Muscle of leg (tissue), 11 donors: ENCODE results near the gene NTMT1. TPM values are rescaled to one million over a fixed set of nuclear protein-coding genes. Genes with fewer than 3 reads are reported as not detected.

Source experiments
- DNase-seq: peaks from one replicate; pipeline ENCODE4 v3.0.0; 2013
- H3K27ac ChIP-seq: one replicate; pipeline ENCODE4 v1.5.1; 2013; ENCODE audit warnings: mild to moderate bottlenecking, low read length, control low read depth
- H3K27me3 ChIP-seq: one replicate; pipeline ENCODE4 v1.6.1; 2013; ENCODE audit warnings: low read length; ENCODE audit not compliant: control insufficient read depth, insufficient read depth
- H3K36me3 ChIP-seq: one replicate; pipeline ENCODE4 v1.6.1; 2013; ENCODE audit warnings: low read length; ENCODE audit not compliant: control insufficient read depth, insufficient read depth
- H3K4me1 ChIP-seq: one replicate; pipeline ENCODE4 v1.6.1; 2013; ENCODE audit warnings: low read length; ENCODE audit not compliant: control insufficient read depth, insufficient read depth
- H3K4me3 ChIP-seq: one replicate; pipeline ENCODE4 v1.5.1; 2013; ENCODE audit warnings: low read length, control low read depth
- H3K9me3 ChIP-seq: replicated peaks from 2 replicates; pipeline ENCODE4 v1.6.1; 2013; ENCODE audit warnings: low read depth, low read length; ENCODE audit not compliant: control insufficient read depth
- WGBS: methylation state at CpG from one replicate; pipeline ENCODE4 v1.1.5; 2013; ENCODE audit warnings: missing lambda C conversion rate; ENCODE audit not compliant: insufficient coverage; 5-methylcytosine and 5-hydroxymethylcytosine counted together
- polyA plus RNA-seq, 8 donors: library from polyadenylated mRNA; unstranded; fragments of 120-200 nt; gene quantifications; one replicate each; pipeline versions ENCODE4 v1.2.1 to v1.2.3, GENCODE V29; 2013; ENCODE audit warnings: inconsistent platforms in 1 of 8, low replicate concordance in 1 of 8; ENCODE audit not compliant: insufficient read length in 8 of 8, insufficient read depth in 1 of 8
- total RNA-seq: library from RNA; stranded (reverse); fragments of 120-200 nt; gene quantifications from one replicate; pipeline ENCODE4 v1.2.4, GENCODE V29; 2013

The NTMT1 gene
- total and polyA plus RNA-seq, 9 donors = 26.9 to 41.9 (median 38.9) TPM

DNA sequence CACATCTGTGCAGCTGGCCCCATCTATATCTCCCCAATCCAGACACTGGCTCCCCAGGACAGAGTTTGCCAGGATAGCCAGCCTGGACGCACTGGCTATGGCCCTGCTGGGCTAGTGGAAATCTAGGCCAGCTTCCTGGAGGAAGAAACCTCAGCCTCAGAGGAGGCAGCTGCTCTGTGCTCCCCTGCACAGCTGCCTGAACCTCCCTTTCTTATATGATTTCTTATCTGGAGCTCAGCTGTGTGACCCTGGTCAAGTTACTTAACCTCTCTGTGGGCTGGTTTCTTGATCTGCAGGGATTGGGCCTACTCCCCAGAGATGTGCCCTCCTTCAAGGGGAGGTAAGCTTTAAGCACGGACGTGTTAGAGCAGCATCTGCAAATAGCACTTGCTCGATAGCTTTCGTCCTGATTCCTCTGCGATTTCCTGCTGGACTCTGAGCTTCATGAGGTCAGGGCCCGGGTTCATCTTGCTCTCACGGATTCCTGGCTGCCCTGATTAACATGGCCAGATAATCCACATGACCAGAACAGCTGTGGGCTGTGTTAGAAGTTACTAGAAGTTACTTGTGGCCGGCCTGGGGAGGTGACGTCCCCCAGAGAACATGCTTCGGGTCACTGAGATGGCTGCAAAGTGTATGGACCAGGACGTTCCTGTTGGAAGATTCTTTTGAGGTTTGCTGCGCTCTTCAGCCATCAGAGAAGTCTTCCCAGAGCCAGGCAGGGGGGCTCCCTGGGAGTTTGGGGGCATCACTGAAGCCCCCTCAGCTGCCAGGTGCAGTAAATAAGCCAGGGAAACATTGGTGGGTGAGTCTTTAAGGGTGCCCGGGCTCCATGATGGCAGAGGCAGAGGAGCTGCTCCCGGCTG is 19.6 kb upstream of the NTMT1 start:
- Histone ChIP-seq H3K27me3 (no peaks in the 10 kb centered on the region), H3K9me3 (no peaks in the 10 kb centered on the region), H3K36me3 (no peaks in the 10 kb centered on the region), H3K27ac (peak overlapping the region; percentile 92), H3K4me1 (peaks cover 56% of the 10 kb centered on the region), H3K4me3 (no peak overlapping the region)
- WGBS = 48% methylated on average over 14 of the region's 15 CpGs
- peak; percentile 86 for DNase-seq

DNA sequence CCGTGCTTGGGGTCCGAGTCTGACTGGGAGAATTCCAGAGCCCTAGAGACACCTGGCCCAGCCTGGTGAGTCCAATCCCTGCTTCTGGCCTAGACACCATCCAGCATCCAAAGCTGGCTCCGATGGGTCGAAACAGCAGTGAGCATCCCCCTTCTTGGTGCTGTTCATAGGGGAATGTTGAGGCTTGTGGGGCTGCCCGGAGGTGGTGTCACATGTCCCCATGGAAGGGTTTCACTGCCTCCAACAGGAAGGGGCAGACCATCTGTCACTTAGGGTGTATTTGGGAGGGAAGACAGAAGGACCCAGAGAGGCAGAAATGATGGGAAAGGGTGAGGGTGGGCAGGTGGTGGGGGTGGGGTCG is 19.0 kb upstream of the NTMT1 start:
- 50% methylated on average over 4 of the region's 6 CpGs for WGBS
- no peaks in the 10 kb centered on the region for H3K9me3 ChIP-seq
- no peaks in the 10 kb centered on the region for H3K36me3 ChIP-seq
- no peak for DNase-seq
- H3K4me3 ChIP-seq = no peak overlapping the region
- peak overlapping the region; percentile 92 for H3K27ac ChIP-seq
- H3K4me1 ChIP-seq = peaks cover 57% of the 10 kb centered on the region
- no peaks in the 10 kb centered on the region for H3K27me3 ChIP-seq

DNA sequence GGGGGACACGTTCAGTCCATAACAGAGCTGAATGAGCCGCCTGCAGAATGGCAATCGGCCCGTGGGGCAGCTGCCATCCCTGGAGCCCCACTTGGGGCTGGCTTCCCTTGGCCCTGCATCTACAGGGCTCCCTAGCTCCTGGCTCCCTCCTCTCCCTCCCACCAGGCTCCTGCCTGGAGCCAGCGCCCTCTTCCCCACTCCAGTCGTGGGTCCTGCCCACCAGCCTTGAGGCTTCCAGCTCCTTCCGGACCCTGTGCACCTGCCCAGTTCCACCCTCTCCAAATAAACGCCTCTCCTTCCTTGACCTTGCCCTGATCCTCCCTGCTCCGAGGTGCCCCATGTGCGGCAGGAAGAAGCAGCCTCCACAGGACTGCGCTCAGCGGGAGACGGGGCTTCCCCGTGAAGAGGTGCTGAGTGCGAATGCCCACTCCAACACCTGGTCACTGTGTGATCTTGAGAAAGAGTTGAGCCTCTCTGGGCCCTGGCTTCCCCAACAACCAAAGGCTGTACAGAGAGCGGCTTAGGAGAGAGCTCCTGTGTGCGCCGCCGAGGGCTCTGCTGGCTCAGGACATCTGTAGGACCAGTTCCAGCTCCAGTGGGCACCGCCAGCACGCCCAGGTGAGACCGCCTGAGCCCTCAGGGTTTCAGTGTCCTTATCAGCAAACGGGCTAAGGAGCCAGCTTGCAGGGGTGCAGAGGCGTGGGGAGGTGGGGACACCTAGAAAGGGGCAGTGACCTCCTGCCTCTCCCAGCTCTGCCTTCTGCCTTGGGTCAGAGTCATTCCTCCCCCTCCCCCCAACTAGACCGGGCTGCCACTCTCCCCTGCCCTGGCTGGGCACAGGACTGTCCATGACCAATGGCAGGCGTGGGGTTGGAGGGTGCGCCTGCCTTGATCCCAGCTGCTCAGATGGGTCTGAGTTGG is 17.1 kb upstream of the NTMT1 start:
- H3K4me3 ChIP-seq = no peak overlapping the region
- H3K27ac ChIP-seq = peak overlapping the region; percentile 51
- H3K27me3 ChIP-seq = no peaks in the 10 kb centered on the region
- no peaks in the 10 kb centered on the region for H3K36me3 ChIP-seq
- no peaks in the 10 kb centered on the region for H3K9me3 ChIP-seq
- H3K4me1 ChIP-seq = peaks cover 65% of the 10 kb centered on the region
- 76% methylated on average over 17 of the region's 27 CpGs for WGBS
- DNase-seq = no peak

DNA sequence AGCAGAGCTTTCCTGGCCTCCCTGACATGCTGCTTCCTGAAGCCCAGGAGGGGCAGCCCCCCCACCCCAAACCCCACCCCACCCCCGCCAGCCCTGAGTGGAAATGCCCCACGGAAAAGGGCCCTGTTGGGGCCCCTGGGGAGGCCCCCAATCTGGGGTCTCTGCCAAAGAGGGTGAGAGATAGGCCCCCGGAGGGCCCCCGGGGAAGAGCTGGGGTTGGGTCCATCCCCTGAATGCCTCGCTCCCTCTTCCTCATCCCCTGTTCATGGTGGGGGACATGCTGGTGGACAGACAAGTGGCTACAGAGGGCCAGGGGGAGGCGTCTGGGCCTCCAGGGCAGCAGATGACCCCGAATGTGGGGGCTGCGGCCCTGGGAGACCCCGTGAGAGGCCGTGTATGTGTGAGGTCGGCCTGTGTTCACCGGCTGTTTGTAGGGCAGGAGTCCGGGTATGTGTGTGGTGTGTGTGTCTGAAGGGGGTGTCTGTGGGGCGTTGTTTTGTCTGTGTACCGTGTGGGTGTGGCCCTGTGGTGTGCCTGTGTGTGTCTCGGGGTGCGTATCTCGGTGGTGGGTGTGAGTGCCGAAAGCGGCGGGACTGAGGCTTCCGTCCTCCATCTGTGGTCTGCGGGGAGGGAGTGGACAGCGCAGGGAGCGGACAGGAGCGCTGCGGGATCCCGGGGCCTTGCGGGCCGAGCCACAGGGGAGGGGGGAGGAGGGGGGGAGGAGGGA is 16.3 kb upstream of the NTMT1 start:
- Histone ChIP-seq H3K36me3 (no peaks in the 10 kb centered on the region), H3K27ac (peak overlapping the region; percentile 77), H3K4me1 (peaks cover 64% of the 10 kb centered on the region), H3K9me3 (no peaks in the 10 kb centered on the region), H3K4me3 (peak overlapping the region; percentile 5), H3K27me3 (no peaks in the 10 kb centered on the region)
- peak; percentile 63 for DNase-seq
- WGBS = 9% methylated on average over 13 of the region's 30 CpGs

GRCh38 chr9:129610213-129610472 is 15.8 kb upstream of the NTMT1 start:
- H3K9me3 ChIP-seq = no peaks in the 10 kb centered on the region
- no peak for DNase-seq
- peaks cover 61% of the 10 kb centered on the region for H3K4me1 ChIP-seq
- peak overlapping the region; percentile 42 for H3K27ac ChIP-seq
- 0% methylated on average over 17 of the region's 24 CpGs for WGBS
- H3K36me3 ChIP-seq = no peaks in the 10 kb centered on the region
- H3K4me3 ChIP-seq = peak overlapping the region; percentile 51
- H3K27me3 ChIP-seq = no peaks in the 10 kb centered on the region

- WGBS = under 1% methylated on average over 64 of the region's 66 CpGs
- H3K4me1 ChIP-seq = peaks cover 61% of the 10 kb centered on the region
- peak; percentile 90 for DNase-seq
- H3K4me3 ChIP-seq = peak overlapping the region; percentile 51
- no peaks in the 10 kb centered on the region for H3K9me3 ChIP-seq
- H3K36me3 ChIP-seq = no peaks in the 10 kb centered on the region
- peak overlapping the region; percentile 42 for H3K27ac ChIP-seq
- H3K27me3 ChIP-seq = no peaks in the 10 kb centered on the region
These were observed 15.3 kb upstream of the NTMT1 start for GRCh38 chr9:129610473-129611306.

- H3K4me1 ChIP-seq = peaks cover 58% of the 10 kb centered on the region
- 36% methylated on average over 5 of the region's 12 CpGs for WGBS
- H3K36me3 ChIP-seq = no peaks in the 10 kb centered on the region
- DNase-seq = no peak
- no peaks in the 10 kb centered on the region for H3K9me3 ChIP-seq
- no peaks in the 10 kb centered on the region for H3K27me3 ChIP-seq
- H3K27ac ChIP-seq = no peak overlapping the region
- H3K4me3 ChIP-seq = no peak overlapping the region
These were observed 14.6 kb upstream of the NTMT1 start for GRCh38 chr9:129611307-129611800.

DNA sequence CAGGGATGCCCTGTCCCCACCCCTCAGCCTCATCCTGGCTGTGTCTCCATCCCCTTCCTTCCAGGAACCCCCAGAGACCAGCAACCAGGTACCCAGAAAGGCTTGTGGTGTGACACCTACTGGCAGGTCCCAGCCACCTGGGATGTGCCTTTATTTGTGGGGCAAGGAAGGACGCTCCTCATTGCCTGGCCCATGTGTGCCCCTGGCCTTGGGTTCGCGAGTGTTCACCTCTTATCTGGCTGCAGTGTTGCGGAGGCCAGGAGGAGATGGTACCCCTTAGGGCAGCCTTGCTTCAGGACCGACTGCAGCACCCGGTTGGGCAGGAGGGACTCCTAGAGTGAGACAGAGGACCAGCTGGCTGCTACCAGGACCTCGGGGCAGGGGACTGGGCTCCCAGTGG is 13.8 kb upstream of the NTMT1 start:
- Histone ChIP-seq H3K27me3 (no peaks in the 10 kb centered on the region), H3K36me3 (no peaks in the 10 kb centered on the region), H3K4me3 (no peak overlapping the region), H3K4me1 (peaks cover 50% of the 10 kb centered on the region), H3K9me3 (no peaks in the 10 kb centered on the region), H3K27ac (no peak overlapping the region)
- 71% methylated on average over 7 of the region's 7 CpGs for WGBS
- DNase-seq = no peak

- no peak overlapping the region for H3K27ac ChIP-seq
- no peaks in the 10 kb centered on the region for H3K9me3 ChIP-seq
- H3K36me3 ChIP-seq = no peaks in the 10 kb centered on the region
- H3K4me1 ChIP-seq = peaks cover 41% of the 10 kb centered on the region
- no peak overlapping the region for H3K4me3 ChIP-seq
- WGBS = 69% methylated on average over 11 of the region's 15 CpGs
- no peak for DNase-seq
- no peaks in the 10 kb centered on the region for H3K27me3 ChIP-seq
These were observed 13.0 kb upstream of the NTMT1 start for GRCh38 chr9:129612815-129613519.
